ENCODE data around the gene OSBP2. TPM values are rescaled to one million over a fixed set of nuclear protein-coding genes. Genes with fewer than 3 reads are reported as not detected.

Gene OSBP2
- total RNA-seq, 2 experiments from 2014 or later: 0.58 to 0.72 TPM

GRCh38 chr22:30662040-30662439, 32.6 kb upstream of the OSBP2 start:
- POLR2A ChIA-PET: no interaction called here
- no peaks in the 10 kb centered on the region for H3K27me3 Mint-ChIP-seq
- DNase-seq (no peak), ATAC-seq (no peak)
- no peaks in the 10 kb centered on the region for H3K9me3 Mint-ChIP-seq
- H3K36me3 Mint-ChIP-seq (ENCODE audit: low read depth): peaks cover 16% of the 10 kb centered on the region
- H3K4me3 Mint-ChIP-seq: no peak overlapping the region
- CTCF ChIA-PET: interaction anchor here (0.6 to 1.8 kb wide), 3 partner anchors 12 to 420 kb away, joined by 3 to 7 read pairs (median 6); partner anchors contain the start of gene SLC35E4
- intact Hi-C loops (cut with micrococcal nuclease): no loop called here
- TF ChIP-seq, protein P1, sequence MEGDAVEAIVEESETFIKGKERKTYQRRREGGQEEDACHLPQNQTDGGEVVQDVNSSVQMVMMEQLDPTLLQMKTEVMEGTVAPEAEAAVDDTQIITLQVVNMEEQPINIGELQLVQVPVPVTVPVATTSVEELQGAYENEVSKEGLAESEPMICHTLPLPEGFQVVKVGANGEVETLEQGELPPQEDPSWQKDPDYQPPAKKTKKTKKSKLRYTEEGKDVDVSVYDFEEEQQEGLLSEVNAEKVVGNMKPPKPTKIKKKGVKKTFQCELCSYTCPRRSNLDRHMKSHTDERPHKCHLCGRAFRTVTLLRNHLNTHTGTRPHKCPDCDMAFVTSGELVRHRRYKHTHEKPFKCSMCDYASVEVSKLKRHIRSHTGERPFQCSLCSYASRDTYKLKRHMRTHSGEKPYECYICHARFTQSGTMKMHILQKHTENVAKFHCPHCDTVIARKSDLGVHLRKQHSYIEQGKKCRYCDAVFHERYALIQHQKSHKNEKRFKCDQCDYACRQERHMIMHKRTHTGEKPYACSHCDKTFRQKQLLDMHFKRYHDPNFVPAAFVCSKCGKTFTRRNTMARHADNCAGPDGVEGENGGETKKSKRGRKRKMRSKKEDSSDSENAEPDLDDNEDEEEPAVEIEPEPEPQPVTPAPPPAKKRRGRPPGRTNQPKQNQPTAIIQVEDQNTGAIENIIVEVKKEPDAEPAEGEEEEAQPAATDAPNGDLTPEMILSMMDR (IDR thresholded peaks at IDR 0.05): no peak
- H3K27ac Mint-ChIP-seq: no peak overlapping the region
- peaks cover 14% of the 10 kb centered on the region for H3K4me1 Mint-ChIP-seq (ENCODE audit: low read depth)

GRCh38 chr22:30664798-30665197, 29.9 kb upstream of the OSBP2 start:
- Mint-ChIP-seq H3K4me1 (ENCODE audit: low read depth) (peaks cover 19% of the 10 kb centered on the region), H3K27ac (no peak overlapping the region), H3K4me3 (no peak overlapping the region), H3K27me3 (peaks cover 2% of the 10 kb centered on the region), H3K9me3 (no peaks in the 10 kb centered on the region), H3K36me3 (ENCODE audit: low read depth) (peaks cover 14% of the 10 kb centered on the region)
- intact Hi-C loops (cut with micrococcal nuclease): no loop called here
- DNase-seq (no peak), ATAC-seq (no peak)
- ChIA-PET POLR2A (no interaction called here), CTCF (interaction anchor here (1.2 kb wide), 1 partner anchor 29 kb away, joined by 3 read pairs; the partner anchor contains the start of gene SLC35E4)
- TF ChIP-seq, protein P1 (IDR thresholded peaks at IDR 0.05): no peak

GRCh38 chr22:30665266-30665665, 29.4 kb upstream of the OSBP2 start:
- ATAC-seq (no peak), DNase-seq (no peak)
- Mint-ChIP-seq H3K36me3 (ENCODE audit: low read depth) (peaks cover 14% of the 10 kb centered on the region), H3K4me1 (ENCODE audit: low read depth) (peaks cover 19% of the 10 kb centered on the region), H3K27ac (no peak overlapping the region), H3K4me3 (no peak overlapping the region), H3K9me3 (no peaks in the 10 kb centered on the region), H3K27me3 (peaks cover 2% of the 10 kb centered on the region)
- ChIA-PET CTCF (interaction anchor here (1.4 kb wide), 1 partner anchor 90 kb away, joined by 3 read pairs; no protein-coding TSS in a partner anchor), POLR2A (no interaction called here)
- TF ChIP-seq, protein P1 (IDR thresholded peaks at IDR 0.05): no peak
- intact Hi-C loops (cut with micrococcal nuclease): no loop called here

DNA sequence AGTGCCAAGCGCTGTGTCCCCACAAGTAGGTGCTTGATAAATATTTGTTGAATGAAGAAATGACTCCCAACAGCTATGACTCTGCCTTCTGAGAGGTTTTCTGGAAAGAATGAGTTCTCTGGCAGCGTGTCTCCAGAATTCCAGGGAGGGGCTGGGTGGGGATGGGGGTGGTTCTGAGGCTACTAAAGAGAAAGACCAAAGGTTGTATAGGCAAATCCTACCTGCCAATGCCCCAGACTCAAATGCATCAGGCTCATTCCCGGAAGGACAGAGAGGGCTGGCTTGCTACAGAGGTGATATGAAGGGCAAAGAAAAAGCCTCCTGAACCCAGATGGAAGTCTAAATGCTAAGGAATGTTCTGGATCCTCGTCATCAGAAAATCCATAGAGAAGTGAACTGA, 28.9 kb upstream of the OSBP2 start:
- ChIA-PET POLR2A (no interaction called here), CTCF (interaction anchor here (1.4 kb wide), 1 partner anchor 90 kb away, joined by 3 read pairs; no protein-coding TSS in a partner anchor)
- peaks cover 2% of the 10 kb centered on the region for H3K27me3 Mint-ChIP-seq
- TF ChIP-seq, protein P1 (IDR thresholded peaks at IDR 0.05): no peak
- no peak overlapping the region for H3K27ac Mint-ChIP-seq
- H3K4me3 Mint-ChIP-seq: peak overlapping the region; percentile 40
- peaks cover 14% of the 10 kb centered on the region for H3K36me3 Mint-ChIP-seq (ENCODE audit: low read depth)
- intact Hi-C loops (cut with micrococcal nuclease): no loop called here
- no peak for ATAC-seq
- DNase-seq: no peak
- no peaks in the 10 kb centered on the region for H3K9me3 Mint-ChIP-seq
- peaks cover 19% of the 10 kb centered on the region for H3K4me1 Mint-ChIP-seq (ENCODE audit: low read depth)

DNA sequence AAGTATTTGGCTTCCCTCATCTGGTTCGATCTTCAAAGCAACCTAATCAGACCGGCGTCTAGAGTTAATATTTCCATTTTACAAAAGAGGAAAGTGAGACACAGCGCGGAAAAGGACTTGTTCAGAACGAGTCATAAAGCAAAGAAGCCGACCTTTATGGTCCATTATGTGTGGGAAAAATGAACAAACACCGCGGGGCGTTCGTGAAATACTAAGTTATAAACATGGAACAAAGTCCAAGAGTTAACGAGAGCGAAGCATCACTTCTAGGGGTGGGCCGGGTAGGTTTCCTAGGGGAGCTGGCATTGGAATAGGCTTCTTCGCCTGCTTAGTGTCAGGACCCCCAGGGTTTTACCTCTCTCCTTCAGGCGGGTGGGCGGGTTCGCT, 27.6 kb upstream of the OSBP2 start:
- TF ChIP-seq, protein P1 (IDR thresholded peaks at IDR 0.05): no peak
- Mint-ChIP-seq H3K36me3 (ENCODE audit: low read depth) (peaks cover 13% of the 10 kb centered on the region), H3K27me3 (peaks cover 2% of the 10 kb centered on the region), H3K27ac (peak overlapping the region; percentile 80), H3K4me3 (peak overlapping the region; percentile 84), H3K9me3 (no peaks in the 10 kb centered on the region), H3K4me1 (ENCODE audit: low read depth) (peaks cover 19% of the 10 kb centered on the region)
- ChIA-PET CTCF (interaction anchor here (0.7 to 1.6 kb wide), 7 partner anchors 17 to 96 kb away, joined by 3 to 9 read pairs (median 4); no protein-coding TSS in a partner anchor), POLR2A (interaction anchor here (0.6 to 0.7 kb wide), 2 partner anchors 32 to 37 kb away, joined by 3 read pairs; partner anchors contain the start of gene SLC35E4)
- peak; percentile 29 for DNase-seq
- intact Hi-C loops (cut with micrococcal nuclease): no loop called here
- ATAC-seq: no peak

All from activated CD8-positive, alpha-beta T cell treated with anti-CD3 and anti-CD28 coated beads for 36 hours (primary cell).